Transverse colon (tissue), 4 donors: ENCODE measurements around the gene NAALADL2. TPM values are rescaled to one million over a fixed set of nuclear protein-coding genes. Genes with fewer than 3 reads are reported as not detected.

ENCODE experiments used
- DNase-seq: peaks from one replicate; pipeline ENCODE4 v3.0.0-alpha.2; 2019
- H3K27ac ChIP-seq, 4 donors: fragments of 200-600 bp; sonication (generic); 2 replicates each; pipeline ENCODE4 v1.5.1; 2016 to 2018; ENCODE audit warnings: inconsistent platforms in 4 of 4
- H3K27me3 ChIP-seq: fragments of 200-600 bp; sonication (generic); 2 replicates; pipeline ENCODE4 v1.5.1; 2017; ENCODE audit warnings: inconsistent platforms
- H3K36me3 ChIP-seq, 4 donors: fragments of 200-600 bp; sonication (generic); 2 replicates each; pipeline ENCODE4 v1.5.1; 2017 to 2019; ENCODE audit warnings: inconsistent platforms in 4 of 4
- H3K4me1 ChIP-seq, 4 donors: fragments of 200-600 bp; sonication (generic); 2 replicates each; pipeline ENCODE4 v1.5.1; 2017 to 2020; ENCODE audit warnings: inconsistent platforms in 4 of 4
- H3K4me3 ChIP-seq, 4 donors: fragments of 200-600 bp; sonication (generic); 1 replicate in 1 of 4; 2 replicates in 3 of 4; pipeline versions ENCODE4 v1.5.1 to v1.6.1; 2017 to 2019; ENCODE audit warnings: inconsistent platforms in 4 of 4
- H3K9me3 ChIP-seq, 2 donors: fragments of 200-600 bp; sonication (generic); 2 replicates each; pipeline ENCODE4 v1.5.1; 2017 to 2019; ENCODE audit warnings: inconsistent platforms in 2 of 2
- EP300 ChIP-seq: sonication (generic); formaldehyde crosslinking; IDR thresholded peaks from one replicate; pipeline ENCODE4 v1.6.1; 2017; ENCODE audit warnings: antibody characterized with exemption, low read depth
- POLR2A ChIP-seq: fragments of 450-650 bp; IDR thresholded peaks from one replicate; pipeline ENCODE4 v1.6.1; 2016; ENCODE audit warnings: antibody characterized with exemption, mild to moderate bottlenecking, moderate library complexity
- POLR2AphosphoS5 ChIP-seq, 3 donors: sonication (generic); formaldehyde crosslinking; IDR thresholded peaks; one replicate each; pipeline ENCODE4 v1.6.1; 2016; ENCODE audit warnings: antibody characterized with exemption in 3 of 3
- WGBS, 2 donors: methylation state at CpG; one replicate each; pipeline ENCODE4 v1.1.5; 2018; ENCODE audit warnings: low coverage in 1 of 2; 5-methylcytosine and 5-hydroxymethylcytosine counted together
- in situ Hi-C, 4 donors: fragments of 200-750 bp; cut with MboI; loops; one replicate each; pipeline versions ENCODE4 v1.15.0 to v1.15.1; 2017; ENCODE audit warnings: low sequenced_read_pairs in 3 of 4, low pct_ligation_motif_present in 1 of 4, low pct_unique_long_range_greater_than_20kb in 1 of 4
- intact Hi-C: fragments of 100-400 bp; cut with DNase I; formaldehyde crosslinking; loops from one replicate; pipeline ENCODE4 v1.15.1; 2023; ENCODE audit warnings: low total_unique reads
- total RNA-seq, 4 donors: library from RNA; depleted of rRNA; stranded (reverse); fragments of >200 nt; gene quantifications; one replicate each; pipeline ENCODE4 v1.1.0, GENCODE V29; 2016
- TF ChIP-seq, protein P1 (sequence below), 5 experiments: fragments of 200-600 bp in 3 of 5; fragments of 450-650 bp in 2 of 5; sonication (generic) in 3 of 5; IDR thresholded peaks; 1 replicate in 2 of 5; 2 replicates in 3 of 5; pipeline ENCODE4 v1.5.1; 2016 to 2017; ENCODE audit warnings: antibody characterized with exemption in 5 of 5, inconsistent platforms in 3 of 5, mild to moderate bottlenecking in 2 of 5, moderate library complexity in 1 of 5

NAALADL2 gene
- total RNA-seq, 4 donors from 2014 or later = 10.1 to 22.7 (median 15.1) TPM

DNA sequence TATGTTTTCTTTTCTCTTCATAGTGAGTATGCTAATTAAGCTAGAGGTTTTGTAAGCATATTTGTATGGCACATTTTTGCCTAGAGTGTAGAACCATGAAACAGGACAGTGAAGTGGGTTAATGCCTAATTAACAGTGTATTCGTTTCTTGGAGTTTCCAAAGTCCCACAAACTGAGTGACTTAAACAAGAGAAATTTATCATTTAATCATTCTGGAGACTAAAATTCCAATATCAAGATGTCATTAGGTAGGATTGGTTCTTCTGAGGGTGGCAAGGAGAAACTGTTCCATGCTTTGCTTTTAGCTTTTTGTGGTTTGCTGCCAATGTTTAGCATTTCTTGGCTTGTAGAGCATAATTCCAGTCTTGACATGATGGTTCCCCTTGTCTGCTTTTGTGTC lies 734.2 kb downstream of the NAALADL2 start:
- no peaks in the 10 kb centered on the region for H3K36me3 ChIP-seq
- peaks cover 0 to 9% of the 10 kb centered on the region in 2 donors for H3K9me3 ChIP-seq
- H3K4me1 ChIP-seq = no peaks in the 10 kb centered on the region
- no peak overlapping the region for H3K4me3 ChIP-seq
- DNase-seq = no peak
- 88 to 90% methylated on average over 1 of the region's 1 CpG for WGBS, 2 donors
- H3K27ac ChIP-seq = no peak overlapping the region
- intact Hi-C loops = no loop called here
- TF ChIP-seq EP300 (no peak), POLR2AphosphoS5 (IDR thresholded peaks at IDR 0.05) (no peak), POLR2A (no peak)
- TF ChIP-seq, protein P1, sequence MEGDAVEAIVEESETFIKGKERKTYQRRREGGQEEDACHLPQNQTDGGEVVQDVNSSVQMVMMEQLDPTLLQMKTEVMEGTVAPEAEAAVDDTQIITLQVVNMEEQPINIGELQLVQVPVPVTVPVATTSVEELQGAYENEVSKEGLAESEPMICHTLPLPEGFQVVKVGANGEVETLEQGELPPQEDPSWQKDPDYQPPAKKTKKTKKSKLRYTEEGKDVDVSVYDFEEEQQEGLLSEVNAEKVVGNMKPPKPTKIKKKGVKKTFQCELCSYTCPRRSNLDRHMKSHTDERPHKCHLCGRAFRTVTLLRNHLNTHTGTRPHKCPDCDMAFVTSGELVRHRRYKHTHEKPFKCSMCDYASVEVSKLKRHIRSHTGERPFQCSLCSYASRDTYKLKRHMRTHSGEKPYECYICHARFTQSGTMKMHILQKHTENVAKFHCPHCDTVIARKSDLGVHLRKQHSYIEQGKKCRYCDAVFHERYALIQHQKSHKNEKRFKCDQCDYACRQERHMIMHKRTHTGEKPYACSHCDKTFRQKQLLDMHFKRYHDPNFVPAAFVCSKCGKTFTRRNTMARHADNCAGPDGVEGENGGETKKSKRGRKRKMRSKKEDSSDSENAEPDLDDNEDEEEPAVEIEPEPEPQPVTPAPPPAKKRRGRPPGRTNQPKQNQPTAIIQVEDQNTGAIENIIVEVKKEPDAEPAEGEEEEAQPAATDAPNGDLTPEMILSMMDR (IDR thresholded peaks at IDR 0.05) = no peak
- in situ Hi-C loops = no loop called here
- H3K27me3 ChIP-seq = no peaks in the 10 kb centered on the region

DNA sequence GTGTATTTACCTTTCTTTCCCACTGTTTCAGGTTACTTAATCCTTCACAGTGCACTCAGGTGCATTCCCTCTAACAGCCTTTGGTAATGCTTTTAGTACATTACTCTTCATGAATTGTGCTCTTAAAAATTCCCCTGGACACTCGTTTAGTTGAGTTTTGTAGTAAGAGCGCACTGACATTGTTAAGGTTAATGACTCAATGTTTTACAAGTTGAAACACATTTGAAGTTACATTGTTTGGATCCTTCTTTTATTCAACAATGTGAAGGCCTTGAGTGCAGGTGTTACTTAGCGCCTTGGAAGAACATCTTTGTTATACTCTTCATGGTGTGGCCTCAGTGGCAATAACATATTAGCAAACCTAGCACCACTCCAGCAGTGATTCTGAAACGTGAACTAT lies 739.6 kb downstream of the NAALADL2 start:
- Histone ChIP-seq H3K27ac (no peak overlapping the region), H3K9me3 (peaks cover 0 to 9% of the 10 kb centered on the region in 2 donors), H3K27me3 (no peaks in the 10 kb centered on the region), H3K36me3 (no peaks in the 10 kb centered on the region), H3K4me1 (no peaks in the 10 kb centered on the region), H3K4me3 (no peak overlapping the region)
- in situ Hi-C loops (no loop called here), intact Hi-C loops (no loop called here)
- 81% methylated on average over 2 to 4 of the region's 4 CpGs for WGBS, 2 donors
- DNase-seq = no peak
- TF ChIP-seq EP300 (no peak), POLR2A (no peak), POLR2AphosphoS5 (IDR thresholded peaks at IDR 0.05) (no peak)
- TF ChIP-seq, protein P1 (IDR thresholded peaks at IDR 0.05) = no peak

DNA sequence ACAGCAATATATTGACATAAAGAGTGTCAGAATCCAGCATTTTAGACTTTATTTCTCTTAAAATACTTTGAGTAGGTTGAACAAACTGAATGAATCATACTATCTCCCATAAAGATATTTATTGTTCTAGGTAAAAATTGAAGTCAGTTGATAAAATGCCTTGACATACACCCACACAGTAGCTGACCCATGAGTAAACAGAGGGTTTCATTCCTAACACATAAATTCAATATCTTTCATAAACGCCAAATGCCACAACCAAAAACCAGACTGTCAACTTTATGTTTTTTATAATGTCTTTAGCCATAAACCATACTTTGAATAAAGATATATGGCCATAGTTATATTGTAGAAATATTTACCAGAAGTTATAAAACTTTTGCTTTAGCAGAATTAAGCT lies 742.4 kb downstream of the NAALADL2 start:
- WGBS, 2 donors = 30 to 52% methylated on average over 1 of the region's 1 CpG
- no peak for TF ChIP-seq EP300
- TF ChIP-seq, protein P1 (IDR thresholded peaks at IDR 0.05) = no peak
- H3K4me1 ChIP-seq = no peaks in the 10 kb centered on the region
- no peak overlapping the region for H3K27ac ChIP-seq
- H3K27me3 ChIP-seq = no peaks in the 10 kb centered on the region
- H3K4me3 ChIP-seq = no peak overlapping the region
- DNase-seq = no peak
- in situ Hi-C loops (no loop called here), intact Hi-C loops (no loop called here)
- no peaks in the 10 kb centered on the region for H3K9me3 ChIP-seq
- H3K36me3 ChIP-seq = no peaks in the 10 kb centered on the region

DNA sequence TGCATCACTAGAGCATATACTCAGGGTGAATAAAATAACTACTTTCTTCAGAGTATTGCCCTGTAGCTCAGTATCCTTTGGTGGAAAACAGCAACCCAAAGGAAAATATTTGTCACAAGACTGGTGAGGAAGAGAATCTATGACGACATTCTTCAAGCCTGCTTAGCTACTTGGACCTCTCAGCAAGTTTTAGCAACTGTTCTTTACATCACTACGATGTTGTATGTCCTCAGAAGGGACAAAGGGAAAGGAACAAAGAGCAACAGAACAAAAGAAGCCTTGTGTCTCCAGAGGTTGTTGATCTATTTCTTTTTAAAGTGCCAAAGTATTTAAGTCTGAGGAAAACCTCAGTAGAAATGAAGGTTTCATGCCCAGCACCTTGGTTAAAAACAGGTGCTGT lies 746.7 kb downstream of the NAALADL2 start:
- no peaks in the 10 kb centered on the region for H3K9me3 ChIP-seq
- no peaks in the 10 kb centered on the region for H3K27me3 ChIP-seq
- no peak for TF ChIP-seq EP300
- TF ChIP-seq POLR2AphosphoS5 (IDR thresholded peaks at IDR 0.05) = no peak
- no peak for TF ChIP-seq POLR2A
- TF ChIP-seq, protein P1 (IDR thresholded peaks at IDR 0.05) = no peak
- no peak overlapping the region for H3K27ac ChIP-seq
- 27 to 48% methylated on average over 2 of the region's 2 CpGs for WGBS, 2 donors
- H3K4me3 ChIP-seq = no peak overlapping the region
- intact Hi-C loops (no loop called here), in situ Hi-C loops (no loop called here)
- H3K36me3 ChIP-seq = no peaks in the 10 kb centered on the region
- H3K4me1 ChIP-seq = no peaks in the 10 kb centered on the region
- no peak for DNase-seq
